Measurements from ENCODE around the gene KRT80. TPM values are rescaled to one million over a fixed set of nuclear protein-coding genes. Genes with fewer than 3 reads are reported as not detected.

KRT80 gene
- polyA plus RNA-seq, 1 donor (not counting 4 experiments of a cell fraction or from before 2014, with no cell fraction given): 4.1 TPM

GRCh38 chr12:52125476-52125900 lies 66.3 kb downstream of the KRT80 start:
- H3K27ac ChIP-seq (ENCODE audit: control insufficient read depth, insufficient read depth, low read length): no peak overlapping the region
- no peaks in the 10 kb centered on the region for H3K9me3 ChIP-seq (ENCODE audit: control insufficient read depth, low read depth, low read length)
- no peaks in the 10 kb centered on the region for H3K79me2 ChIP-seq (ENCODE audit: control insufficient read depth, insufficient read depth, low read length)
- H3K36me3 ChIP-seq (ENCODE audit: control insufficient read depth in 2 of 2, extremely low read depth in 1 of 2, insufficient read depth in 2 of 2, low read length in 2 of 2): no peaks in the 10 kb centered on the region
- no peak overlapping the region for H3K9ac ChIP-seq (ENCODE audit: control insufficient read depth, extremely low read depth, insufficient read depth, low read length)
- H3K27me3 ChIP-seq (ENCODE audit: control insufficient read depth, extremely low read depth, insufficient read depth, low read length): peaks cover 11% of the 10 kb centered on the region
- no peaks in the 10 kb centered on the region for H4K20me1 ChIP-seq (ENCODE audit: control insufficient read depth, extremely low read depth, insufficient read depth, low read length)
- TF ChIP-seq, protein P1, sequence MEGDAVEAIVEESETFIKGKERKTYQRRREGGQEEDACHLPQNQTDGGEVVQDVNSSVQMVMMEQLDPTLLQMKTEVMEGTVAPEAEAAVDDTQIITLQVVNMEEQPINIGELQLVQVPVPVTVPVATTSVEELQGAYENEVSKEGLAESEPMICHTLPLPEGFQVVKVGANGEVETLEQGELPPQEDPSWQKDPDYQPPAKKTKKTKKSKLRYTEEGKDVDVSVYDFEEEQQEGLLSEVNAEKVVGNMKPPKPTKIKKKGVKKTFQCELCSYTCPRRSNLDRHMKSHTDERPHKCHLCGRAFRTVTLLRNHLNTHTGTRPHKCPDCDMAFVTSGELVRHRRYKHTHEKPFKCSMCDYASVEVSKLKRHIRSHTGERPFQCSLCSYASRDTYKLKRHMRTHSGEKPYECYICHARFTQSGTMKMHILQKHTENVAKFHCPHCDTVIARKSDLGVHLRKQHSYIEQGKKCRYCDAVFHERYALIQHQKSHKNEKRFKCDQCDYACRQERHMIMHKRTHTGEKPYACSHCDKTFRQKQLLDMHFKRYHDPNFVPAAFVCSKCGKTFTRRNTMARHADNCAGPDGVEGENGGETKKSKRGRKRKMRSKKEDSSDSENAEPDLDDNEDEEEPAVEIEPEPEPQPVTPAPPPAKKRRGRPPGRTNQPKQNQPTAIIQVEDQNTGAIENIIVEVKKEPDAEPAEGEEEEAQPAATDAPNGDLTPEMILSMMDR (optimal IDR thresholded peaks at IDR 0.05 in 1 of 3, IDR thresholded peaks at IDR 0.05 in 1 of 3, conservative IDR thresholded peaks at IDR 0.05 in 1 of 3; ENCODE audit: extremely low read depth in 1 of 3, insufficient read depth in 2 of 3, low read length in 3 of 3): no peak
- no peak for TF ChIP-seq EZH2 (IDR thresholded peaks at IDR 0.05; ENCODE audit: low read length)
- H3K4me2 ChIP-seq (ENCODE audit: control insufficient read depth, extremely low read depth, insufficient read depth, low read depth, low read length): no peak overlapping the region
- no peak overlapping the region for H2AFZ ChIP-seq (ENCODE audit: control insufficient read depth, low read length)
- dilution Hi-C loops (cut with MboI; ENCODE audit: extremely low pct_ligation_motif_present, low sequenced_read_pairs): no loop called here
- DNase-seq (ENCODE audit: low read depth, low spot score) (no peak), FAIRE-seq (no peak)
- H3K9me1 ChIP-seq (ENCODE audit: control insufficient read depth, extremely low read depth, insufficient read depth, low read length): no peaks in the 10 kb centered on the region
- H3K4me1 ChIP-seq (ENCODE audit: control insufficient read depth, extremely low read depth, insufficient read depth, low read length): peaks cover 13% of the 10 kb centered on the region
- H3K4me3 ChIP-seq (ENCODE audit: control insufficient read depth in 2 of 3, extremely low read depth in 1 of 3, insufficient read depth in 2 of 3, low read depth in 1 of 3, low read length in 3 of 3): no peak overlapping the region

DNA sequence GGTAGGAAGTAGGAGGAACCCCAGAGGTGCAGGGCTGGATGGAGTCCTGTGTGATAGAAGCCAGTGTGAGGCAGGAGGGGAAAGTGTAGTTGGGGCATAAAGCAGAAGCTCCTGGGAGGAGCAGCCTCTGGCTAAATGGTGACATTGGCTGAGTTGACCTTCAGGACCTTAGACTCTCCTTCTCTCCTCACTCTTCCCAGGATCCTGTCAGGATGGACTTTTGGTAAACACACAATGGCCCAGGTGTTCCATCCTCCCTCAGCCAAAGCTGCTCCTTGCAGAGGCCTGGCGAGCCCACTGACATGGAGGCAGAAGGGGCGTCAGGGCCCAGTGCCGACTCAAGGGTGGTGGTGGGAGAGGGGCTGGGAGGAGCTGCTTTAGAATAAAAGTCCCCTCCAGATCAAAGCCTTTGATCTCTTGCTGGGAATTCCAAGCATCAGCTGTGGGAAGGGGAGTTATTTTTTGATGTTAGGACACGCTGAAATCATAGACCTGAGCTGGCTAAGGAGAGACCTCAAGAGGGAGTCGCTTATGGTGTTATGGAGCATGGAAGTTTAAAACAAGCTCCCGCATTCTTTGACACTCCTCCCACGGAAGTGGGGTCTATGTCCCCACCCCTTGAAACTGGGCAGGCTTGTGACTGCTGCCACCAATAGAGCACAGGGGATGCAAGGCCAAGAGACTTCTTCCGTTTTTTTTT lies 68.2 kb downstream of the KRT80 start:
- no peaks in the 10 kb centered on the region for H3K79me2 ChIP-seq (ENCODE audit: control insufficient read depth, insufficient read depth, low read length)
- no peaks in the 10 kb centered on the region for H3K9me3 ChIP-seq (ENCODE audit: control insufficient read depth, low read depth, low read length)
- dilution Hi-C loops (cut with MboI; ENCODE audit: extremely low pct_ligation_motif_present, low sequenced_read_pairs): no loop called here
- H3K4me2 ChIP-seq (ENCODE audit: control insufficient read depth, extremely low read depth, insufficient read depth, low read depth, low read length): no peak overlapping the region
- H3K36me3 ChIP-seq (ENCODE audit: control insufficient read depth in 2 of 2, extremely low read depth in 1 of 2, insufficient read depth in 2 of 2, low read length in 2 of 2): no peaks in the 10 kb centered on the region
- peaks cover 17% of the 10 kb centered on the region for H3K4me1 ChIP-seq (ENCODE audit: control insufficient read depth, extremely low read depth, insufficient read depth, low read length)
- no peak overlapping the region for H2AFZ ChIP-seq (ENCODE audit: control insufficient read depth, low read length)
- no peaks in the 10 kb centered on the region for H4K20me1 ChIP-seq (ENCODE audit: control insufficient read depth, extremely low read depth, insufficient read depth, low read length)
- no peak for FAIRE-seq
- no peaks in the 10 kb centered on the region for H3K9me1 ChIP-seq (ENCODE audit: control insufficient read depth, extremely low read depth, insufficient read depth, low read length)
- peaks cover 13% of the 10 kb centered on the region for H3K27me3 ChIP-seq (ENCODE audit: control insufficient read depth, extremely low read depth, insufficient read depth, low read length)
- TF ChIP-seq, protein P1 (optimal IDR thresholded peaks at IDR 0.05 in 1 of 3, IDR thresholded peaks at IDR 0.05 in 1 of 3, conservative IDR thresholded peaks at IDR 0.05 in 1 of 3; ENCODE audit: extremely low read depth in 1 of 3, insufficient read depth in 2 of 3, low read length in 3 of 3): no peak
- no peak for TF ChIP-seq EZH2 (IDR thresholded peaks at IDR 0.05; ENCODE audit: low read length)
- no peak overlapping the region for H3K4me3 ChIP-seq (ENCODE audit: control insufficient read depth in 2 of 3, extremely low read depth in 1 of 3, insufficient read depth in 2 of 3, low read depth in 1 of 3, low read length in 3 of 3)
- no peak overlapping the region for H3K27ac ChIP-seq (ENCODE audit: control insufficient read depth, insufficient read depth, low read length)
- no peak for DNase-seq (ENCODE audit: low read depth, low spot score)
- no peak overlapping the region for H3K9ac ChIP-seq (ENCODE audit: control insufficient read depth, extremely low read depth, insufficient read depth, low read length)
